IgD-negative memory B cell (primary cell): ENCODE measurements around the gene NXPH3. TPM values are rescaled to one million over a fixed set of nuclear protein-coding genes. Genes with fewer than 3 reads are reported as not detected.

Source experiments
- H3K27ac Mint-ChIP-seq, 3 donors: one replicate each; pipeline ENCODE4 v1.8.0; 2020 to 2022; ENCODE audit warnings: mild to moderate bottlenecking in 3 of 3, mixed read lengths in 3 of 3, moderate library complexity in 1 of 3
- H3K27me3 Mint-ChIP-seq: one replicate; pipeline ENCODE4 v1.8.0; 2021; ENCODE audit warnings: mixed read lengths
- H3K36me3 Mint-ChIP-seq: one replicate; pipeline ENCODE4 v1.8.0; 2020; ENCODE audit warnings: mild to moderate bottlenecking, mixed read lengths
- H3K4me1 Mint-ChIP-seq, 3 donors: one replicate each; pipeline ENCODE4 v1.8.0; 2020 to 2022; ENCODE audit warnings: mixed read lengths in 3 of 3, mild to moderate bottlenecking in 1 of 3
- H3K4me3 Mint-ChIP-seq, 4 donors: one replicate each; pipeline ENCODE4 v1.8.0; 2020 to 2022; ENCODE audit warnings: mild to moderate bottlenecking in 4 of 4, mixed read lengths in 4 of 4, moderate library complexity in 3 of 4
- H3K9me3 Mint-ChIP-seq, 3 donors: one replicate each; pipeline ENCODE4 v1.8.0; 2020 to 2021; ENCODE audit warnings: mixed read lengths in 3 of 3, mild to moderate bottlenecking in 1 of 3
- polyA plus RNA-seq: library from polyadenylated mRNA; unstranded; fragments of 300-500 nt; fragmentation: Illumina TruSeq; gene quantifications from one replicate; pipeline ENCODE4 v1.2.3, GENCODE V29; 2021

Gene NXPH3
- polyA plus RNA-seq, 1 donor from 2014 or later = not detected

DNA sequence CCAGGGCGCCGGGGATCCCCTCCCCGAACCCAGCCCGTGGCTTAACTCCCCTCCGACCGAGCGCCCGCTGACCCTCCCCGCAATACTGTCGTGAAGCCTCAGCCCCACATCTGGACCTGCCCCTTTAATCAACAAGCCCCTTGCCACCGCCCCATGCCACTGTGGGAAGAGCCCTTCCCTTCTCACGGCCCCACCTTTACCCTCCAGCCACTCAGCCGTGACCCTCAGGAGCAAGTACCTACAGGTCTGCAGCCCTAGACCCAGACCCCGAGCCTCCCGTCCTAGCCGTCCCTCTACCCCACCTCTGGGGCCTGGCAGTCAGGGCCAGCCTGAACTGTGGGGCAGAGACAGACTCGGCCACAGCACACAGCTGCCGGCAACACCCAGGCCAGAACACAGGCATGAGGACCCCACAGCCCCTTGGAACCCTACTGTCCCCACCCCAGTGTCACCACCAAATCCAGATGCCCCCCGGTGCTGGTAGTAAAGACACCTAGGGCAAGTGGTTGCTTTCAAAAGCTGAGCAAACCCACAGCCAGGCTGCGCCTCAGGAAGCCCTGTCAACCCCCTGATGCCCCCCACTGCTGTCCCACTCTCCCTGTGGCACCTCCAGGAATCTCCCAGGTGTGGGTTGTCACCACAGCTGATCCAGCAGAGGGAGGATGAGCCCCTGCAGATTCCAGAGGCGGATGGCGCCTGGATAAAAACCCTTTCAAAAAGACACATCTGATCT, 1.4 kb downstream of the NXPH3 start:
- Mint-ChIP-seq H3K27ac (no peak overlapping the region), H3K9me3 (no peaks in the 10 kb centered on the region), H3K36me3 (no peaks in the 10 kb centered on the region), H3K4me3 (peak overlapping the region; percentile 9 to 65 (median 58)), H3K4me1 (peaks cover 0 to 5% (median 2%) of the 10 kb centered on the region in 3 donors), H3K27me3 (peaks cover 32% of the 10 kb centered on the region)

DNA sequence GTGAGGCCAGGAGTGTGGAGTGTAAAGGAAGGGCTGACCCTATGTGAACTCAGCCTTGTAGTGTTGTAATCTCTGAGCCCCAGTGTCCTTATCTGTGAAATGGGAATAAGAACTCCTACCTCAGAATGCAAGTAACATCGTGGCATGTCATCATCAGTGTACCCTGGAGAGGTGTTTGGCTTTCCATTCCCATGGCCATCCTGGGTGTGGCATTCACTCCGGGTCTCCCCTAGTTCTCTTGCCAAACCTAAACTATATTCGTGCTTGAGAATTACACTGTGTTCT, 1.9 kb downstream of the NXPH3 start:
- Mint-ChIP-seq H3K4me3 (peak overlapping the region in 2 of 4 donors; percentile 9 to 55), H3K27ac (no peak overlapping the region), H3K27me3 (peaks cover 30% of the 10 kb centered on the region), H3K4me1 (peaks cover 0 to 5% (median 2%) of the 10 kb centered on the region in 3 donors), H3K9me3 (no peaks in the 10 kb centered on the region), H3K36me3 (no peaks in the 10 kb centered on the region)

DNA sequence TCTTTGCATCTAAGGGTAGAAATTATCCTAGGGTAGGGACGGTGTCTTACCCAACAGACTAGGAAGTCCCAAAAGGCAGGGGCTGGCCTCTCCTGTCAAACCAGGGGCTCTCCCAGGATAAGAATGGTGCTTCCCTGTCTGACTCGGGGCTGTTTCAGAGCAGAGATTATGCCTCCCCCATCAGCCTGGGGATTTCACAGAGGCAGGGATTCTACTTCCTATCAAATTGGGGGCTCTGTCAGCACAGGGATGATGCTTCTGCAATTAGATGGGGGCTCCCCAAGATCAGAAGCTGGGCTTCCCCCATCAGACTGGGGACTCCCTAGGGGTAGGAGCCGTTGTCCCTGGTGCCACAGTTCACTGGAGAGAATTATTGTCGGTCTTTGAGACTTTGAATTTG, 2.3 kb downstream of the NXPH3 start:
- H3K9me3 Mint-ChIP-seq = no peaks in the 10 kb centered on the region
- H3K36me3 Mint-ChIP-seq = no peaks in the 10 kb centered on the region
- peak overlapping the region in 1 of 4 donors; percentile 9 for H3K4me3 Mint-ChIP-seq
- H3K27ac Mint-ChIP-seq = no peak overlapping the region
- peaks cover 30% of the 10 kb centered on the region for H3K27me3 Mint-ChIP-seq
- H3K4me1 Mint-ChIP-seq = peaks cover 0 to 5% (median 2%) of the 10 kb centered on the region in 3 donors

DNA sequence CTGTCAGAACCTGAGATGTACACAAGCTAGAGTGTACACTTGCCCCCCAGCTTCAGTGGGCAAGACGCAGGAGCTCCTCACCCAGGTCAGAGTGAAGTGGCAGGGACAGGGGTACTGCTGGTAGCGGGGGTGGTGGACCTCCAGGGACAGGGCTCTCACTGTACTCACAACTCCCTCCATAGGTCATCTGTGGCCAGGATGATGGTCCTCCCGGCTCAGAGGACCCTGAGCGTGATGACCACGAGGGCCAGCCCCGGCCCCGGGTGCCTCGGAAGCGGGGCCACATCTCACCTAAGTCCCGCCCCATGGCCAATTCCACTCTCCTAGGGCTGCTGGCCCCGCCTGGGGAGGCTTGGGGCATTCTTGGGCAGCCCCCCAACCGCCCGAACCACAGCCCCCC, 2.7 kb downstream of the NXPH3 start:
- Mint-ChIP-seq H3K27me3 (peaks cover 30% of the 10 kb centered on the region), H3K27ac (no peak overlapping the region), H3K36me3 (no peaks in the 10 kb centered on the region), H3K9me3 (no peaks in the 10 kb centered on the region), H3K4me1 (peaks cover 0 to 5% (median 2%) of the 10 kb centered on the region in 3 donors), H3K4me3 (no peak overlapping the region)

DNA sequence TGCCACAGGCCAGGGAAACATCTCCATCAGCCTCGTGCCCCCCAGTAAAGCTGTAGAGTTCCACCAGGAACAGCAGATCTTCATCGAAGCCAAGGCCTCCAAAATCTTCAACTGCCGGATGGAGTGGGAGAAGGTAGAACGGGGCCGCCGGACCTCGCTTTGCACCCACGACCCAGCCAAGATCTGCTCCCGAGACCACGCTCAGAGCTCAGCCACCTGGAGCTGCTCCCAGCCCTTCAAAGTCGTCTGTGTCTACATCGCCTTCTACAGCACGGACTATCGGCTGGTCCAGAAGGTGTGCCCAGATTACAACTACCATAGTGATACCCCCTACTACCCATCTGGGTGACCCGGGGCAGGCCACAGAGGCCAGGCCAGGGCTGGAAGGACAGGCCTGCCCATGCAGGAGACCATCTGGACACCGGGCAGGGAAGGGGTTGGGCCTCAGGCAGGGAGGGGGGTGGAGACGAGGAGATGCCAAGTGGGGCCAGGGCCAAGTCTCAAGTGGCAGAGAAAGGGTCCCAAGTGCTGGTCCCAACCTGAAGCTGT, 3.4 kb downstream of the NXPH3 start:
- H3K4me1 Mint-ChIP-seq = peaks cover 0 to 5% (median 2%) of the 10 kb centered on the region in 3 donors
- H3K27me3 Mint-ChIP-seq = peaks cover 24% of the 10 kb centered on the region
- peaks cover 2% of the 10 kb centered on the region for H3K36me3 Mint-ChIP-seq
- no peak overlapping the region for H3K27ac Mint-ChIP-seq
- no peak overlapping the region for H3K4me3 Mint-ChIP-seq
- H3K9me3 Mint-ChIP-seq = no peaks in the 10 kb centered on the region

DNA sequence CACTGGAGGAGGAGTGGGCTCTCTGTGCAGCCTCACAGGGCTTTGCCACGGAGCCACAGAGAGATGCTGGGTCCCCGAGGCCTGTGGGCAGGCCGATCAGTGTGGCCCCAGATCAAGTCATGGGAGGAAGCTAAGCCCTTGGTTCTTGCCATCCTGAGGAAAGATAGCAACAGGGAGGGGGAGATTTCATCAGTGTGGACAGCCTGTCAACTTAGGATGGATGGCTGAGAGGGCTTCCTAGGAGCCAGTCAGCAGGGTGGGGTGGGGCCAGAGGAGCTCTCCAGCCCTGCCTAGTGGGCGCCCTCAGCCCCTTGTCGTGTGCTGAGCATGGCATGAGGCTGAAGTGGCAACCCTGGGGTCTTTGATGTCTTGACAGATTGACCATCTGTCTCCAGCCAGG, 3.9 kb downstream of the NXPH3 start:
- H3K27me3 Mint-ChIP-seq = peaks cover 21% of the 10 kb centered on the region
- peaks cover 2% of the 10 kb centered on the region for H3K36me3 Mint-ChIP-seq
- H3K4me1 Mint-ChIP-seq = peaks cover 0 to 5% (median 2%) of the 10 kb centered on the region in 3 donors
- H3K9me3 Mint-ChIP-seq = no peaks in the 10 kb centered on the region
- H3K4me3 Mint-ChIP-seq = no peak overlapping the region
- no peak overlapping the region for H3K27ac Mint-ChIP-seq

DNA sequence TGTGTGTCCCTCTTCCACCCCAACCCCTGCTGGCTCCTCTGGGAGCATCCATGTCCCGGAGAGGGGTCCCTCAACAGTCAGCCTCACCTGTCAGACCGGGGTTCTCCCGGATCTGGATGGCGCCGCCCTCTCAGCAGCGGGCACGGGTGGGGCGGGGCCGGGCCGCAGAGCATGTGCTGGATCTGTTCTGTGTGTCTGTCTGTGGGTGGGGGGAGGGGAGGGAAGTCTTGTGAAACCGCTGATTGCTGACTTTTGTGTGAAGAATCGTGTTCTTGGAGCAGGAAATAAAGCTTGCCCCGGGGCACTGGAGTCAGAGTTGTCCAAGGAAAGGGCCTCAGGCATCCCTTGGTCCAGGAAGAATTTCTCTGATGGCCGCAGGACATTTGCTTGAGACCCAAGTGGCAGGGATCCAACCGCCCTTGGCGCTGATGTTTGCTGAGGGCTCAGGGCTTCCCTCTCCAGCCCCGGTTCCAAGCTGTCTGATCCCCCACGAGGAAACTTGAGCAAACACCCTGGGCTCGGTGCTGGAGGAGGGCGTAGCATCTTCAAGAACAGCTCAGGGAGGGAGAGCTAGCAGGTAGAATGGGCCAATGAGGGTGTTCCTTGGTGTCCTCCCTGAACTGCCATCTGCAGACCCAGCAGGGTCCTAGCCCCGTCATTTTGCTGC, 4.5 kb downstream of the NXPH3 start:
- peaks cover 0 to 5% (median 2%) of the 10 kb centered on the region in 3 donors for H3K4me1 Mint-ChIP-seq
- H3K27ac Mint-ChIP-seq = no peak overlapping the region
- peaks cover 3% of the 10 kb centered on the region for H3K36me3 Mint-ChIP-seq
- H3K4me3 Mint-ChIP-seq = no peak overlapping the region
- H3K27me3 Mint-ChIP-seq = peaks cover 21% of the 10 kb centered on the region
- no peaks in the 10 kb centered on the region for H3K9me3 Mint-ChIP-seq

DNA sequence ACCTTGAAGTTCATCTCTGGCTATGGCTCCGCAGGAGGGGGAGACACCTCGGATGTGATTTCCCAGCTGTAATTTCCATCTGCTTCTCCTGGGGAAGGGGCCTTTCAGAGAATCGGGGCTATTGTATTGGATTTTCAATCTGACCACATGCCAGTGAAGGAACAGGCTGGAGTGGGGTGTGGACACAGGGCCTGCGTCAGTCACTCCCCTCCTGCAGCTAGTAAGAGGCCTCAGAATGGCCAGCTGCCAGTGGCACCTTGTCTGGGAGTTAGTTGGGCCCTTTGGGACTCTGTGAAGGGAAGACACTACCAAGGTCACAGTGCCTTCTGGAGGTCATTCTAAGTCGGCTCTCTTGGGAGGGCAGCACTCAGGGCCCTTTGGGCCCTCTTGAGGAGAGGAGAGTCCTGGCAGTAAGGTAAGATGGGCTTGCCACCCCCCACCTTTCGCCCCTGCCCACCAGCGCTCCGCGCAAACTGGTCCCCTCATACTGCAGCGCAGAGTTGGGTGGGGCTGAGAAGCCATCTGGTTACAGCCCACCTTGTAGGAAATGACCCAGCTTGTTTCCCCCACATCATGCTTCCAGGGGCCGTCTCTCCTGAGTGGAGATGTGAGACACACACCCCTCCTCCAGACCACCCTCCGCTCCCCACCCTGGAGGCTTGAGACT, 5.4 kb downstream of the NXPH3 start:
- H3K4me3 Mint-ChIP-seq = no peak overlapping the region

DNA sequence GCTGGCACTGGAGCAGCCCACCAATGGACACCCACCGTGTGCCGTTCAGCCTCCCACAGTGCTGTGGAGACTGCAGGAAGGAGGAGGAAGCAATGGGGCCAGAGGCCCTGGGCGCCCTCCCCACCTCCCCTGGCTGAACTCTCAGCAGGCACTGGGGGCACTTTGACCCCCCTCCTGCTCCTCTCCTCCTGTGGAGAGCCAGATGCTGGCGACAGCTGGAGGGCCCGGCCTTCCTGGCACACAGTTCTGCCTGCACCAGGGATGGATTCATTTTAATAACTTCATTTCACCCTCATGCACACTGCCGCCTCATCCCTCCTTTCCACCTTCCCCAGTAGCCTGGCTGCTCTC, 6.0 kb downstream of the NXPH3 start:
- Mint-ChIP-seq H3K4me1 (peaks cover 0 to 2% (median 0%) of the 10 kb centered on the region in 3 donors), H3K27me3 (peaks cover 19% of the 10 kb centered on the region), H3K4me3 (no peak overlapping the region), H3K36me3 (peaks cover 5% of the 10 kb centered on the region), H3K27ac (peak overlapping the region in 1 of 3 donors; percentile 27), H3K9me3 (no peaks in the 10 kb centered on the region)

More for the DNA sequence above, 5.4 kb downstream of the NXPH3 start:
- Mint-ChIP-seq H3K4me1 (peaks cover 0 to 3% (median 0%) of the 10 kb centered on the region in 3 donors), H3K36me3 (peaks cover 5% of the 10 kb centered on the region), H3K27ac (peak overlapping the region in 1 of 3 donors; percentile 27), H3K9me3 (no peaks in the 10 kb centered on the region), H3K27me3 (peaks cover 19% of the 10 kb centered on the region)

DNA sequence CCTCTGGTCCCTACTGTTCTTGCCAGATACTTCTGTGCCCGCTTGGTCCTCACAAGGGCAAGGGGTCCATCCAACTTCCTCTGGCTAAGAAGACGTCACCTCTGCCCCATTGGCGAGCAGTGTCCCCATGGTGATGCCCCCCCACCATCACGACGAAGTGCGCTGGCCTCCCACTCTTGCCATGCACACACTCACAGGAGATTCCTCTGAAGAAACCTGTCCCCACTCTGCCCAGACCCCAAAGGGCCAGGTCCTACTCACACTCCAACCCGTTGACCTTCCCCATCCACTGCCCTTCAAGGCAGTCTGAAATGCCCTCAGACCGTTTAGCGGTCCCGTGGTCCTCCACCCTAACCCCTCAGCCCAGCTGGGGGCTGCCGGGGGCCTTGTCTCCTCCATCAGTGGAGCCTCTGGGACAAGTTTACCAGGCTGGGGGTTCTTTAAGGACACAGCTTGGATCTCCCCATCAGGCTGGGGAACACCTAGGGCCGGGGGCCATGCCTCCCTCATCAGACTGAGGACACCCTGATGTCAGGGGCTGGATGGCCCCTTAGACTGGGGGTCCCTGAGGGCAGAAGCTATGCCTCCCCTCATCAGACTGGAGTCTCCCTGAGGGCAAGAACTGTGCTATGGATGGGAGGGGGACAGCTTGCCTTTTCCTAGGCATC, 6.5 kb downstream of the NXPH3 start:
- Mint-ChIP-seq H3K4me1 (peaks cover 0 to 2% (median 0%) of the 10 kb centered on the region in 3 donors), H3K27ac (peak overlapping the region in 1 of 3 donors; percentile 69), H3K4me3 (no peak overlapping the region), H3K9me3 (no peaks in the 10 kb centered on the region), H3K36me3 (peaks cover 5% of the 10 kb centered on the region), H3K27me3 (peaks cover 16% of the 10 kb centered on the region)

DNA sequence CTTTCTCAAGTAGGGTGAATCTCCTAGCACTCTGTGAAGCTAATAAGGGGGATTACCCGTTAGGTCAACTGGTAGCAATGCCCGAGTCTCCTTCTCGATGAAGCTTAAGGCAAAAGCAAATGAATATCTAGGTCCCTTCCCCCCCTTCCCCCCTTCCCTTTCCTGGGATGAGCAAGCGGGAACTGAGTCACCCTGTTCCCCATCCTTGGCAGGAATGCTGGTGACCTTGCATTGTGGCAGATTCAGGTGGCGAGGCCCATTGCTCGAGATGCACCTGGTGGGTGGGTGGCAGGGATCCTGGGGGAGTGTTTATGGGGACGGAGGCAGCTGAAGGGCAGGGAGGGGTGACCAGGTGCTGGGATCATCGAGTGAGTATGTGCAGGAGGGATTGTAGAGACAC, 7.1 kb downstream of the NXPH3 start:
- H3K9me3 Mint-ChIP-seq = no peaks in the 10 kb centered on the region
- peaks cover 10% of the 10 kb centered on the region for H3K27me3 Mint-ChIP-seq
- peaks cover 0 to 2% (median 0%) of the 10 kb centered on the region in 3 donors for H3K4me1 Mint-ChIP-seq
- H3K4me3 Mint-ChIP-seq = no peak overlapping the region
- H3K27ac Mint-ChIP-seq = no peak overlapping the region
- peaks cover 5% of the 10 kb centered on the region for H3K36me3 Mint-ChIP-seq

DNA sequence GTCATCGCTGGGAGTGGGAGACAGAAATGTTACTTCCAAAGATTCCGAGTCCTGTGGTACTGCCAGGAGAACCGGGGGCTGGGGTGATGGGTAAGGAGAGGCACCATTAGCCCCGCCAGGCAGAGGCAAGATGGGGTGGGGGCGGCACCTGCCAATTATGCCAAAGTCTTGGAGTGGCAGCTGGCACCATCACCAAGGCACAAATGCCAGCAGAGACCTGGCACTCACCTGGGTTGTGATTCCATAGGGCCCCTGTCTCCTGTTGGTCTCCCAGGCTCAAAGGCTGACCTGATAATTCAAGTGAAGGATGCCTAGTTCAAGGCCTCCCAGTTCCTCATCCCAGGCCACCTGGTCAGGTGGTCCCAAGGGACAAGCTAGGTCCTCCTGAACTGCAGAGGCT, 7.6 kb downstream of the NXPH3 start:
- Mint-ChIP-seq H3K4me1 (peaks cover 0 to 2% (median 0%) of the 10 kb centered on the region in 3 donors), H3K27ac (no peak overlapping the region), H3K36me3 (peaks cover 5% of the 10 kb centered on the region), H3K4me3 (no peak overlapping the region), H3K27me3 (peaks cover 6% of the 10 kb centered on the region), H3K9me3 (no peaks in the 10 kb centered on the region)

DNA sequence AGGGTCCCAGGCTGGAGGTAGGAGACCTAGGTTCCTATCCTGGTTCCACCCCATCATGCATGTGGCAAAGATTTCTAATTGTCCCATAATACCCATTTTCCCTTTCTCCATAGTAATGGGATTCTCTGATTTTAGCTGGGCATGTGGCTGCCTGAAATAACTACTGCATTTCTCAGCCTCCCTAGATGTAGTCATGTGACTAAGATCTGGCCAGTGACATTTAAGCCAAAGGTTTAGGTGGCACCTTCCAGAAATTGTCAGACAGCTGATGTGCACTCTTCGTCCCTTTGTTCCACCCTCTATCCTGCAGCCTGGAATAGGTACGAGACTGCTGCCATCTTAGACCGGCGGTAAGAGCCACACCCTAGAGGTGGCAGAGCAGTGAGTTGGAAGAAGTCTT, 8.2 kb downstream of the NXPH3 start:
- no peak overlapping the region for H3K4me3 Mint-ChIP-seq
- H3K4me1 Mint-ChIP-seq = peaks cover 0 to 2% (median 0%) of the 10 kb centered on the region in 3 donors
- H3K36me3 Mint-ChIP-seq = peaks cover 6% of the 10 kb centered on the region
- peaks cover 3% of the 10 kb centered on the region for H3K27me3 Mint-ChIP-seq
- no peak overlapping the region for H3K27ac Mint-ChIP-seq
- H3K9me3 Mint-ChIP-seq = no peaks in the 10 kb centered on the region

DNA sequence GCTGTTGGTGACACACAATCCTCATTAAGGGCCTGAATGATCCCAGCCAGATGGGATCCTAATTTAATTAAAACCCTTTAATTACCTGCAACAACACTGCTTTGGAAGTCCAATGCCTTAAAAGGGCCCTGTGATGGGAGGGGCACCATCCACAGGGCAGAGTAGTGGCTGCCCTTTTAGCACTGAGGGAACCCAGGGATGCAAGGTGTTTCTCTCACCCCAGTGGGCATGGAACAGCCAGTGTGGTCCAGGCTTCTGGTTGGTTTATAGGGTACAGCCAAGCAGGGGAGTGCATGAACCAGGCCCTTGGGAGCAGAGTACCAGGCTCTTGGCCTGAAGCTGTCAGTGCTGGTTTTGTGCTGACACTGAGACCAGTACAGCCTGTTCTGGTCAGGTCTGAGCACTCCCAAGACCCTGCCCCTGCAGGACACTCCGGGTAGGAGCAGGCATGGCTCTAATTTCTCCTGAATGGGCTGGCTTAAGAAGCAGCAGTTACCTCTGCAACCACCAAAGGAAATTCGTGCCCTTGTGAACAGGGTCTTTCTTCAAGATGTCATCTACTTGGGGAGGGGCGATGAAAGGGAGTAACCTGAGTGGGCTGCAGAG, 9.9 kb downstream of the NXPH3 start:
- no peaks in the 10 kb centered on the region for H3K9me3 Mint-ChIP-seq
- H3K27ac Mint-ChIP-seq = no peak overlapping the region
- H3K4me3 Mint-ChIP-seq = no peak overlapping the region
- peaks cover 0 to 2% (median 0%) of the 10 kb centered on the region in 3 donors for H3K4me1 Mint-ChIP-seq
- no peaks in the 10 kb centered on the region for H3K27me3 Mint-ChIP-seq
- peaks cover 6% of the 10 kb centered on the region for H3K36me3 Mint-ChIP-seq
